Stimulated activated CD8-positive, alpha-beta memory T cell treated with anti-CD3 and anti-CD28 coated beads, Interleukin-4, amount 100 ng/mL, for 1 hour (primary cell): ENCODE data around the gene ATXN3L.

Experiments
- DNase-seq, 2 donors: peaks; one replicate each; pipeline ENCODE4 v3.0.0-alpha.2; 2020; ENCODE audit warnings: low read depth in 2 of 2, low spot score in 1 of 2

Gene ATXN3L

DNA sequence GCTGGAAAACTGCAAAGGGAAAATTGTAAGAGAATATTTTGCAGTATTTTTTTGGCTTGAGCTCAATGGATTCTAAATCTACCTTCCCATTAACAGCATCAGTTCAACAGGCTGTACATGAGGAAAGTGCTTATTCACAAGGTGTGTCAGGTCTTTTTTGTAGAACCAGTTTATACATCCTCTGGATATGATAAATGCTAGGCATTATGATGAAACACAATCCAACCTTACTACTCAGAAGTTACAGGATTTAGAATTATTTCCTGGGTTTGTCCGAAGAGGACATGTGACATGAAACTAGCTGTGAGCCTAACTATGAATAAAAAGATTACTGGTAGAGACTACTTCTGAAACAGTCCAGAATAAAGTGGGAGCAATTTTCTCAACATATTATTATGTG lies 49.5 kb downstream of the ATXN3L start:
- no peak for DNase-seq

GRCh38 chrX:13268874-13269273 lies 51.0 kb downstream of the ATXN3L start:
- no peak for DNase-seq
